Measurements from ENCODE around the gene BATF. TPM values are rescaled to one million over a fixed set of nuclear protein-coding genes. Genes with fewer than 3 reads are reported as not detected.

Gene BATF
- total RNA-seq, 2 experiments from 2014 or later: 46.4 to 47.0 TPM

DNA sequence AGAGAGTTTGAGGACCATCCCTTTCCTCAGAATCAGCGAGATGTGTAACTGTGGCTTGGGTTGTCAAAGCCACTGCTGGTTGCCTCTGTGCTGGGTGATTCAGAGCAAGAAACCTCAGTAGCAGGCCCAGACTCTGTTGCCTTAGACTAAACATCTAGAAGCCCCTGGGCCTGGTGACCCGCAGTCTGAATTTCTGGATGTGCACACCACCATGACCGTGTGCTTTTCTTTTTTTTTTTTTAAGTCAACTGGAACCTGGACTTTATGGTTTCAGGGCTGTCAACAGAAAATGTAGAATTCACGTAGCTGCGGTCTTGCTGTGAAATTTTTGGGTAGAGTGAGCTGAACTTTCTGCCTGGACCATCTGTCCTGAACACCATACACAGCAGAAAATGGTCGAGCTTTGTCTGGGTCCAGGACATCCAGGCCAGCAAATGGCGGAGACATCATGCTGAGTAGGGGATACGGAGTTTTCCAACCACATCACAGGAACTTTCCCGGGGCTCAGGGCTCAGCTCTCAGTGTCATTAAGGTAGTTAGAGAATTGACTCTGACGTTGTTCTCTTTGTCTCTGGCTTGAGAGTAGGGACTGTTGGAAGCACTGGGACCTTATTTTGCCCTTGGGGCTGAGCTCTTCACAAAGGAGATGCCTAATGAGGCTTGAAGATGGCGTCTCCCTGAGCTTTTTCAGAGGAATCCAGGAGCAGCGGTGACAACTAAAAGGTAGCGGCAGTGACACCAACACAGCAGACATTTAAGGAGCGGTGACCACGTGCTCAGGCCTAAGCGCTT, 23.0 kb upstream of the BATF start:
- Mint-ChIP-seq H3K9me3 (peaks cover 3% of the 10 kb centered on the region), H3K27ac (peak overlapping the region; percentile 75), H3K27me3 (no peaks in the 10 kb centered on the region), H3K4me1 (ENCODE audit: low read depth) (peaks cover 41% of the 10 kb centered on the region), H3K36me3 (ENCODE audit: low read depth) (no peaks in the 10 kb centered on the region), H3K4me3 (no peak overlapping the region)
- intact Hi-C loops (cut with micrococcal nuclease): loop anchor here (10.0 kb wide), 1 partner anchor 156 kb away; no protein-coding TSS in a partner anchor
- DNase-seq (peak; percentile 63), ATAC-seq (peak; percentile 56)
- TF ChIP-seq, protein P1, sequence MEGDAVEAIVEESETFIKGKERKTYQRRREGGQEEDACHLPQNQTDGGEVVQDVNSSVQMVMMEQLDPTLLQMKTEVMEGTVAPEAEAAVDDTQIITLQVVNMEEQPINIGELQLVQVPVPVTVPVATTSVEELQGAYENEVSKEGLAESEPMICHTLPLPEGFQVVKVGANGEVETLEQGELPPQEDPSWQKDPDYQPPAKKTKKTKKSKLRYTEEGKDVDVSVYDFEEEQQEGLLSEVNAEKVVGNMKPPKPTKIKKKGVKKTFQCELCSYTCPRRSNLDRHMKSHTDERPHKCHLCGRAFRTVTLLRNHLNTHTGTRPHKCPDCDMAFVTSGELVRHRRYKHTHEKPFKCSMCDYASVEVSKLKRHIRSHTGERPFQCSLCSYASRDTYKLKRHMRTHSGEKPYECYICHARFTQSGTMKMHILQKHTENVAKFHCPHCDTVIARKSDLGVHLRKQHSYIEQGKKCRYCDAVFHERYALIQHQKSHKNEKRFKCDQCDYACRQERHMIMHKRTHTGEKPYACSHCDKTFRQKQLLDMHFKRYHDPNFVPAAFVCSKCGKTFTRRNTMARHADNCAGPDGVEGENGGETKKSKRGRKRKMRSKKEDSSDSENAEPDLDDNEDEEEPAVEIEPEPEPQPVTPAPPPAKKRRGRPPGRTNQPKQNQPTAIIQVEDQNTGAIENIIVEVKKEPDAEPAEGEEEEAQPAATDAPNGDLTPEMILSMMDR (IDR thresholded peaks at IDR 0.05): no peak
- CTCF ChIA-PET: interaction anchor here (0.7 to 3.8 kb wide), 4 partner anchors 9 to 22 kb away, joined by 3 to 19 read pairs (median 3); no protein-coding TSS in a partner anchor
- POLR2A ChIA-PET: interaction anchor here (1.1 kb wide), 1 partner anchor 23 kb away, joined by 3 read pairs; the partner anchor contains the start of gene BATF

DNA sequence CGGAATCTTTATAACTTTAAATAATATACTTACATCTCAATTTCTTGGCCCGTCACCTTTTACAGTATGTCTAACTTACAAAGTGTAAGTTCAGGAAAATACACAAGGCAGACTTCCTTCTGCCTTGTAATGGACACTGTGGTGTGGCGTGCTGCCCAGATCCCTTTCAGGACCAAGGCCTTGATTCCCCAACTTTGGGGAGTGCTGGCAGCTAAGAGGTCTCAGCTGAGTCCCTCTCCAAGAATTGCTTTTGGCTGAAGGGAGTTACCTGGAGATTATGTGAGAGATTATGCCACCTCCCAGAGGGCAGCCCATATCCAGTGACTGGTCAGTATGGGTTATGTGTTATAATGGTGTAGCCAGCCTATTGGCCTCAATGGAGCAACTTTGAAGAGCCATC, 21.2 kb upstream of the BATF start:
- Mint-ChIP-seq H3K27me3 (no peaks in the 10 kb centered on the region), H3K4me3 (no peak overlapping the region), H3K27ac (no peak overlapping the region), H3K9me3 (no peaks in the 10 kb centered on the region), H3K36me3 (ENCODE audit: low read depth) (no peaks in the 10 kb centered on the region), H3K4me1 (ENCODE audit: low read depth) (peaks cover 26% of the 10 kb centered on the region)
- intact Hi-C loops (cut with micrococcal nuclease): no loop called here
- no peak for DNase-seq
- CTCF ChIA-PET: no interaction called here
- no peak for ATAC-seq
- POLR2A ChIA-PET: interaction anchor here (1.1 kb wide), 1 partner anchor 13 kb away, joined by 4 read pairs; no protein-coding TSS in a partner anchor
- TF ChIP-seq, protein P1 (IDR thresholded peaks at IDR 0.05): no peak

DNA sequence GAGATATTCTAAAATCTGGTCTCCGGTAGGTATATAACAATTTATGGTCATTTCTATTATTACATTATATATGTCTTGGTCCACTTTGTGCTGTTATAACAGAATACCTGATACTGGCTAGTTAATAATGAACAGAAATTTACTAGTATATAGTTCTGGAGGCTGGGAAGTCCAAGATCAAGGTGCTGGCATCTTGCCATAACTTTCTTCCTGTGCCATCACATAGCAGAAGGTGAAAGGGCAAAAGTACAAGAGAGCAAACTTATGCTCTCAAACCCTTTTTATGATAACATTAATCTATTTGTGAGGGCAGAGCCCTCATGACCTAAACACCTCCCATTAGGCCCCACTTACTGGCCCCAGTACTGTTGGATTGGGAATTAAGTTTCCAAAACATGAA, 17.9 kb upstream of the BATF start:
- peaks cover 4% of the 10 kb centered on the region for H3K9me3 Mint-ChIP-seq

DNA sequence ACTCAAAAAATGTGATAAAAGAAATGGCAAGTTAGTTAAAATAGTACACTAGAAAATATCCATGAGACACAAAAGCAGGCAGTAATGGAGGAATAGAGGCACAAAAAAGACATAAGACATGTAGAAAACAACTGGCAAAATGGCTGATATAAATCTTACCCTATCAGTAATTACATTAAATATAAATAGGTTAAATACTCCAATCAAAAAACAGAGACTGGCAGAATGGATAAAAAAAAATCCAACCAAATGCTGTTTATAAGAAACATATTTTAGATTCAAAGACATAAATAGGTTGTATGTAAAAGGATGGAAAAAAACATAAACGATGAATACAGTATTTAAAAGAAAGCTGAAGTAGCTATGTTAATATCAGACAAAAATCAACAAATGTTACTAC, 15.3 kb upstream of the BATF start:
- DNase-seq (no peak), ATAC-seq (no peak)
- Mint-ChIP-seq H3K9me3 (peaks cover 23% of the 10 kb centered on the region), H3K4me1 (ENCODE audit: low read depth) (peaks cover 24% of the 10 kb centered on the region), H3K27ac (no peak overlapping the region), H3K36me3 (ENCODE audit: low read depth) (peaks cover 4% of the 10 kb centered on the region), H3K4me3 (no peak overlapping the region), H3K27me3 (no peaks in the 10 kb centered on the region)
- ChIA-PET CTCF (interaction anchor here (0.9 to 4.0 kb wide), 4 partner anchors 9 to 54 kb away, joined by 3 to 19 read pairs (median 8); no protein-coding TSS in a partner anchor), POLR2A (no interaction called here)
- TF ChIP-seq, protein P1 (IDR thresholded peaks at IDR 0.05): no peak
- intact Hi-C loops (cut with micrococcal nuclease): no loop called here

More for the DNA sequence above, 17.9 kb upstream of the BATF start:
- no peak overlapping the region for H3K4me3 Mint-ChIP-seq
- POLR2A ChIA-PET: no interaction called here
- CTCF ChIA-PET: interaction anchor here (1.2 to 1.4 kb wide), 2 partner anchors 18 to 57 kb away, joined by 3 to 5 read pairs; partner anchors contain the start of gene BATF
- H3K4me1 Mint-ChIP-seq (ENCODE audit: low read depth): peaks cover 10% of the 10 kb centered on the region
- H3K27me3 Mint-ChIP-seq: no peaks in the 10 kb centered on the region
- no peak overlapping the region for H3K27ac Mint-ChIP-seq
- H3K36me3 Mint-ChIP-seq (ENCODE audit: low read depth): peaks cover 2% of the 10 kb centered on the region
- DNase-seq: no peak
- ATAC-seq: no peak
- intact Hi-C loops (cut with micrococcal nuclease): no loop called here
- TF ChIP-seq, protein P1 (IDR thresholded peaks at IDR 0.05): no peak

DNA sequence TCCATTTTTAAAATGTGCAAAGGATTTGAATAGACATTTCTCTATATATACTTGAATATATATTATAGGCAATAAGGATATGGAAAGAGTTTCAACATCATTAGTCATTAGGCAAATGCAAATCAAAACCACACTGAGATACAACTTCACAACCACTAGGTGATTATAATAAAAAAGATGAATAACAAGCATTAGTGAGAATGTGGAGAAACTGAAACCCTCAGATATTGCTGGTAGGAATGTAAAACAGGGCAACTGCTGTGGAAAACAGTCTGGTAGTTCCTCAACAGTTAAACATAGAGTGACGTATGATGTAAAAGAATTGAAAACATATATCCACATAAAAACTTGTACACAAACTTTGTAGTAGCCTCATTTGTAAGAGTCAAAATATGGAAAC, 11.7 kb upstream of the BATF start:
- POLR2A ChIA-PET: no interaction called here
- Mint-ChIP-seq H3K27me3 (no peaks in the 10 kb centered on the region), H3K9me3 (peaks cover 28% of the 10 kb centered on the region), H3K27ac (peak overlapping the region; percentile 64), H3K36me3 (ENCODE audit: low read depth) (peaks cover 8% of the 10 kb centered on the region), H3K4me3 (no peak overlapping the region), H3K4me1 (ENCODE audit: low read depth) (peaks cover 41% of the 10 kb centered on the region)
- TF ChIP-seq, protein P1 (IDR thresholded peaks at IDR 0.05): no peak
- ATAC-seq (no peak), DNase-seq (no peak)
- intact Hi-C loops (cut with micrococcal nuclease): no loop called here
- CTCF ChIA-PET: interaction anchor here (1.0 kb wide), 1 partner anchor 67 kb away, joined by 3 read pairs; no protein-coding TSS in a partner anchor

All from activated CD8-positive, alpha-beta T cell treated with anti-CD3 and anti-CD28 coated beads for 36 hours (primary cell).